ENCODE results near the gene PIEZO2. TPM values are rescaled to one million over a fixed set of nuclear protein-coding genes. Genes with fewer than 3 reads are reported as not detected.

Gene PIEZO2
- total and polyA plus RNA-seq, 11 donors: 0.04 to 4.9 (median 0.20) TPM; not detected in 2

GRCh38 chr18:10791169-10791831, 358.1 kb downstream of the PIEZO2 start:
- 73 to 77% (median 74%) methylated on average over 7 of the region's 7 CpGs for WGBS, 4 donors
- Histone ChIP-seq H3K4me3 (no peak overlapping the region), H3K27ac (no peak overlapping the region), H3K9me3 (no peaks in the 10 kb centered on the region), H3K36me3 (no peaks in the 10 kb centered on the region), H3K27me3 (no peaks in the 10 kb centered on the region), H3K4me1 (peaks cover 0 to 6% (median 0%) of the 10 kb centered on the region in 12 donors)
- intact Hi-C loops (cut with DNase I): no loop called here
- no peak for ATAC-seq
- no peak for TF ChIP-seq POLR2A (IDR thresholded peaks at IDR 0.05)
- TF ChIP-seq, protein P1, sequence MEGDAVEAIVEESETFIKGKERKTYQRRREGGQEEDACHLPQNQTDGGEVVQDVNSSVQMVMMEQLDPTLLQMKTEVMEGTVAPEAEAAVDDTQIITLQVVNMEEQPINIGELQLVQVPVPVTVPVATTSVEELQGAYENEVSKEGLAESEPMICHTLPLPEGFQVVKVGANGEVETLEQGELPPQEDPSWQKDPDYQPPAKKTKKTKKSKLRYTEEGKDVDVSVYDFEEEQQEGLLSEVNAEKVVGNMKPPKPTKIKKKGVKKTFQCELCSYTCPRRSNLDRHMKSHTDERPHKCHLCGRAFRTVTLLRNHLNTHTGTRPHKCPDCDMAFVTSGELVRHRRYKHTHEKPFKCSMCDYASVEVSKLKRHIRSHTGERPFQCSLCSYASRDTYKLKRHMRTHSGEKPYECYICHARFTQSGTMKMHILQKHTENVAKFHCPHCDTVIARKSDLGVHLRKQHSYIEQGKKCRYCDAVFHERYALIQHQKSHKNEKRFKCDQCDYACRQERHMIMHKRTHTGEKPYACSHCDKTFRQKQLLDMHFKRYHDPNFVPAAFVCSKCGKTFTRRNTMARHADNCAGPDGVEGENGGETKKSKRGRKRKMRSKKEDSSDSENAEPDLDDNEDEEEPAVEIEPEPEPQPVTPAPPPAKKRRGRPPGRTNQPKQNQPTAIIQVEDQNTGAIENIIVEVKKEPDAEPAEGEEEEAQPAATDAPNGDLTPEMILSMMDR (IDR thresholded peaks at IDR 0.05): no peak
- DNase-seq: no peak

DNA sequence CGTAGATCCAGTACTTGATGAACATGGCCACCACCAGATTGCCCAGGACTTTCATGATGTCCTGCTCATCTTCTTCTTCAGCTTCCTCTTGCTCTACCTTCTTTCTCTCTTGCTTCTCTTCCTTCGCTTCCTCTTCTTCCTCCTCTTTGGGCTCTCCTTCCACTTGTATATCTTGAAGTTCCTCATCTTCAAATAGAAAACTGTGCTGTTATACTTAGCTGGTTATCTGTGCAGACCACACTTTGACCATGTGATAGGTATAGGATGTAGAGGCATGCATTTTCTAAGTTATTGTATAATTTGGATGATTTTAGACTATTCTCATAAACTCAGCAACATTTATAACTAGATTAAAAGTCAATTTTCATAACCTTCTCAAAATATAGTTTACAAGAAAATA, 360.2 kb downstream of the PIEZO2 start:
- intact Hi-C loops (cut with DNase I): loop anchor here in 2 of 10 donors (5.0 to 10.0 kb wide), 3 partner anchors 224 to 366 kb away; no protein-coding TSS in a partner anchor
- peaks cover 0 to 6% (median 0%) of the 10 kb centered on the region in 12 donors for H3K4me1 ChIP-seq
- H3K27me3 ChIP-seq: no peaks in the 10 kb centered on the region
- H3K9me3 ChIP-seq: no peaks in the 10 kb centered on the region
- H3K4me3 ChIP-seq: no peak overlapping the region
- H3K27ac ChIP-seq: no peak overlapping the region
- ATAC-seq (no peak), DNase-seq (no peak)
- H3K36me3 ChIP-seq: no peaks in the 10 kb centered on the region
- 92 to 96% (median 93%) methylated on average over 2 of the region's 2 CpGs for WGBS, 4 donors
- TF ChIP-seq POLR2A (IDR thresholded peaks at IDR 0.05): no peak
- TF ChIP-seq, protein P1 (IDR thresholded peaks at IDR 0.05): no peak

- TF ChIP-seq POLR2A (IDR thresholded peaks at IDR 0.05): no peak
- TF ChIP-seq, protein P1 (IDR thresholded peaks at IDR 0.05): peak; percentile 46 to 77 (median 63)
- WGBS, 4 donors: 39 to 44% (median 42%) methylated on average over 5 of the region's 5 CpGs
- Histone ChIP-seq H3K4me1 (peaks cover 0 to 6% (median 0%) of the 10 kb centered on the region in 12 donors), H3K27ac (no peak overlapping the region), H3K36me3 (no peaks in the 10 kb centered on the region), H3K4me3 (no peak overlapping the region), H3K27me3 (no peaks in the 10 kb centered on the region), H3K9me3 (no peaks in the 10 kb centered on the region)
- DNase-seq: peak; percentile 52 to 83 (median 66)
- peak in 1 of 4 donors; percentile 63 for ATAC-seq
- intact Hi-C loops (cut with DNase I): loop anchor here in 2 of 10 donors (5.0 to 10.0 kb wide), 3 partner anchors 223 to 367 kb away; no protein-coding TSS in a partner anchor
These were observed 362.0 kb downstream of the PIEZO2 start for GRCh38 chr18:10787293-10787901.

- Histone ChIP-seq H3K27ac (no peak overlapping the region), H3K9me3 (no peaks in the 10 kb centered on the region), H3K4me1 (no peaks in the 10 kb centered on the region), H3K4me3 (no peak overlapping the region), H3K36me3 (no peaks in the 10 kb centered on the region), H3K27me3 (peaks cover 0 to 3% (median 0%) of the 10 kb centered on the region in 9 donors)
- DNase-seq (no peak), ATAC-seq (no peak)
- TF ChIP-seq POLR2A (IDR thresholded peaks at IDR 0.05): no peak
- TF ChIP-seq, protein P1 (IDR thresholded peaks at IDR 0.05): no peak
- intact Hi-C loops (cut with DNase I): loop anchor here in 2 of 10 donors (5.0 to 10.0 kb wide), 3 partner anchors 221 to 369 kb away; no protein-coding TSS in a partner anchor
- 66 to 80% (median 66%) methylated on average over 3 of the region's 3 CpGs for WGBS, 4 donors
These were observed 363.6 kb downstream of the PIEZO2 start for GRCh38 chr18:10785798-10786197.

Measured in heart left ventricle (tissue), 16 donors.